ENCODE results near the gene AIG1.
"Not testable (repeated sequence)": the region's sequence is repeated elsewhere in the genome, so short reads cannot be mapped to it uniquely, and the experiment has no call there.

AIG1 gene

DNA sequence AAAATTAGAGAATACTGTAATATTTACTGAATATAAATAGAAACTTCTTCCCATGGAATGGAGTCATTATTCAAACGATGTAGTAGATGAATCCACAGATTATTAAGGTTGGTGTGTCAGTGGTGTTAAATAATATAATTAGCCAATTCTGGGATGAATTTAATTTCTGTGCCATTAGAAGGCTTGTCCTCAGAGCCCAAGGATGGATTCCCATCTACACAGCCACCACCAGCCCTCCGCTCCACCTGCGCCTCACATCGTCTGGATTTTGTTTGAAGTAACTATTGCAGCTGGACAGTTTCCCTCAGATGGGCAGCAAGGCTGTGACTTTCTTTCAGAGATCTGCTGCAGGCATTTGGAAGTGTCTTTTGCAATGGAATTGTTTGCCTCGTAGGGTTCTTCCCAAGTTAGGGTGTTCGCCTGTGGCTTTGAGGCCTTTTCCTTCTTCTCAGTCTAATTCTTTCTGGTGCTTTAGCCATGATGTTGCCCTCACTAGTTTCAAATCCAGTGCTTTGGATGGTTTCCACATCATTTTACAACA is 104.7 kb downstream of the AIG1 start:
- no peak for DNase-seq (ENCODE audit: low spot score)

DNA sequence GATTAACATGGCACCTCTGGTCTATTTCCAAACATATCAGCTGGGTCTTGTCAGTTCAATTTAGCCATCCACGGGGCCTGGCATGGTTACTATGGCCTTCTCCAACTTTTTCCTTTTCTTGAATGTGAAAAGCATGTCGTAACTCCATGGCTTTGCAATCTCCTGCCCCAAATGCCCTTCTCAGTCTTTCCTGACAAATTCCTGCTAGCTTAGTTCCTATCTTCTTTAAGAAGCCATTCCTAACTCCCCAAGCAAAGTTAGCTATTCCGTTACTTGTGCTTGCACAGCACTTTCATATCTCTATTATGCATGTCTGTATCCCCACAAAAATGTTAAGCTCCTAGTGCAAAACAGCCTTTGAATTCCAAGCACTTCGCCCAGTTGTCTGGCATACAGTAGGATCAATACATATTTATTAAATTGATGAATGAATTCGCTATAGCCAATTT is 105.6 kb downstream of the AIG1 start:
- DNase-seq (ENCODE audit: low spot score), result no peak

DNA sequence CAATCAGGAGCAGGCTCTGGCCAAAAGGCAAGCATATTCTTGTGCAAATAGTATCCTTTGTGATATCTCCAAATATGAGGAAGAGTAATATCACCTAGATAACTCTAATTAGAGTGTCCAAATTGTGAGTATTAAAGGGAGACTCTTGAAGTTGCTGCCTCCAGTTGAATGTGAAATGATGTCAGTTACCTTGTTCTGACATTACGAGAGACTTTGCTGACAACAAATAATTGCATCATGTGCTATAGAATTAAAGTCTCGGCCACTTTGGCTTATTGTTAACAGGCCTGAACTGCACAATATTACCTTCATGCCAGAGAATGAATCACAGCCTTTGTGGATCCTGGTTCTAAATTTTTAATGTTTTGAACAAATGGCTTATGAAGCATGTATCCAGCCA is 106.5 kb downstream of the AIG1 start:
- no peak for DNase-seq (ENCODE audit: low spot score)

DNA sequence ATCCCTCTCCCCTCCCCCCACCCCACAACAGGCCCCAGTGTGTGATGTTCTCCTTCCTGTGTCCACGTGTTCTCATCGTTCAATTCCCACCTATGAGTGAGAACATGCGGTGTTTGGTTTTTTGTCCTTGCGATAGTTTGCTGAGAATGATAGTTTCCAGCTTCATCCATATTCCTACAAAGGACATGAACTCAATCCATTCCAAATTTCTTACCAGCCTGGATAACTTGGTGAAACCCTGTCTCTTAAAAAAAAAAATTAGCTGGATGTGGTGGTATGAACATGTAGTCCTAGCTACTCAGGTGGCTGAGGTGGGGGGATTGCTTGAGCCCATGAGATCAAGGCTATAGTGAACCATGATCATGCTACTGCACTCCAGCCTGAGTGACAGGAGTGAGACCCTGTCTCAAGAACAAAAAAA is 107.7 kb downstream of the AIG1 start:
- DNase-seq (ENCODE audit: low spot score), result not testable (repeated sequence)

DNA sequence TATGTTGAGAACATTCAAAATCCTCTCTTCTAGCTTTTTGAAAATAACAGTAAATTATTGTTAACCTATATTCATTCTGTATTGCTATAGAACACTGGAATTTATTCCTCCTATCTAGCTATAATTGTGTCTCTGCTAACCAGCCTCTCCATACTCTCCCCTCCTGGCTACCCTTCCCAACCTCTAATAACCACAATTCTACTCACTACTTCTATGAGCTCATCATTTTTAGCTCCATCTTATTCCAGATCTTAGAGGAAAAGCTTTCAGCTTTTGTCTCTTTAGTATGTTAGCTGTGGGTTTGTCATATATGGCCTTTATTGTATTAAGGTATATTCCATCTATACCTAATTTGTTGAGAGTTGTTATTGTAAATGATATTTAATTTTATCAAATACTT is 108.8 kb downstream of the AIG1 start:
- no peak for DNase-seq (ENCODE audit: low spot score)

DNA sequence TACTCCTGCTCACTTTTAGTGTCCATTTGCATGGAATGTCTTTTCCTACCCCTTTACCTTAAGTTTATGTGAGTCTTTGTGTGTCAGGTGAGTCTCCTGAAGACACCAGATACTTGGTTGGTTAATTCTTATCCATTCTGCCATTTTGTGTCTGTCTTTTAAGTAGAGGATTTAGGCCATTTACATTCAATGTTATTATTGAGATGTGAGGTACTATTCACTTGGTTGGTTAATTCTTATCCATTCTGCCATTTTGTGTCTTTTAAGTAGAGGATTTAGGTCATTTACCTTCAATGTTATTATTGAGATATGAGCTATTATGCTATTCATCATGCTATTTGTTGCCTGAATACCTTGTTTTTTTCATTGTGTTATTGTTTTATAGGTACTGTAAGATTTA is 113.8 kb downstream of the AIG1 start:
- no peak for DNase-seq (ENCODE audit: low spot score)

DNA sequence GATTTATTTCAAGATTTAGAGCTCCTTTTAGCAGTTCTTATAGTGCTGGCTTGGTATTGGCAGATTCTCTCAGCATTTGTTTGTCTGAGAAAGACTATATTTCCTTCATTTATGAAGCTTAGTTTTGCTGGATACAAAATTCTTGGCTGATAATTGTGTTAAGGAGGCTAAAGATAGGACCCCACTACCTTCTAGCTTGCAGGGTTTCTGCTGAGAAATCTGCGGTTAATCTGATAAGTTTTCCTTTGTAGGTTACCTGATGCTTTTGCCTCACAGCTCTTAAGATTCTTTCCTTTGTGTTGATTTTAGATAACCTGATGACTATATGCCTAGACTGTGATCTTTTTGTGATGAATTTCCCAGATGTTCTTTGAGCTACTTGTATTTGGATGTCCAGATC is 114.3 kb downstream of the AIG1 start:
- no peak for DNase-seq (ENCODE audit: low spot score)

DNA sequence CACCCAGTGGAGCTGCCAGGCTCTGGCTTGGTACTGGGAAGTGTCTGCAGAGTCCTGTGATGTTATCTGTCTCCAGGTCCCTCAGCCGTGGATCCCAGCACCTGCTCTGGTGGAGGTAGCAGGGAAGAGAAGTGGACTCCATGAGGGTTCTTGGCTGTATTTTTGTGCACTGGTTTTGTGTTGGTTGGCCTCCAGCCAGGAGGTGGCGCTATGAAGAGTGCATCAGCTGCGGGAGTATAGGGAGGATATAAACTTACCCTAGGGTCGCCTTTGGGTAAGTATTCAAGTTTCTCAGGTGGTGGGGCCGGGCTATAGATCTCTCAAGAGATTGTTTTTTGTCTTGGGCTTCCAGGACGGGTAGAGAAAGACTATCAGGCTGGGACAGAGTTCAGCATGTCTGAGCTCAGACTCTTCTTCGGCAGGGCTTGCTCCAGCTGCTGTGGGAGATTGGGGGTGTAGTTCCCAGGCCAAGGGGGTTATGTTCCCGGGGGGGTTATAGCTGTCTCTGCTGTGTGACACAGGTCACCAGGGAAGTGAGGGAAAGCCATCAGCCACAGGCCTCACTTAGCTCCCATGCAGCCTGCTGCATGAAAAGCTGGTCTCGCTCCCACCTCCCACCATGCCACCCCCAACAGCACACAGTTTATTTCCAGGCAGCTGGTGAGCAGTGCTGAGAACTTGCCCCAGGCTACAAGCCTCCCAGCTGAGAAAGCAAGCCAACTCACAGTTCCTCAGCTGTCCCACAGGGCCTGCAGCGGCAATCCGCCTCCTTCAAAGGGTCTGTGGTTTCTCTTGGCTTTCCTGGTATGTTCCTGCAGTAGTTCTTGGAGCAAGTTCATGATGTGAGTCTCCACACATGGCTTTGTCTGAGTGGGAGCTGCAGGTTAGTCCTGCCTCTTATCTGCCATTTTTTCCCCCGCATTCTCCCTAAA is 115.7 kb downstream of the AIG1 start:
- DNase-seq (ENCODE audit: low spot score), result no peak

DNA sequence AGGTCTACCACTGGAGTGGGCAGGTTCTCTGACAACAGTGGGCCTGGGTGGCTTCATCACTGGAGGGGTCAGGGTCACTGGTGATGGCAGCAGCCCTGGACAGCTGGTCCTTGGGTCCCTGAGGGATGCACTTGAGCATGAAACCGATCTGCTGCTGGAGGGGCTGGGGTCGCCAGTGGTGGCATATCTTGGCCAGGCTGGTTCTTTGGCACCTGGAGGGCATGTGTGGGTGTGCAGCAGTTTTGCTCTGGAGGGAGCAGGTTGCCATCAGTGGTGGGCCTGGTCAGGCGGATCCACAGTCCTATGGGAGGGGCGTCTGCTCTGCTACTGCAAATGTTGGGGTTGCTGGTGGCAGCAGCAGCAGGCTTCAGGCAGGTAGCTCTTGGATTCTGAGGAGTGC is 117.0 kb downstream of the AIG1 start:
- DNase-seq (ENCODE audit: low spot score), result no peak

DNA sequence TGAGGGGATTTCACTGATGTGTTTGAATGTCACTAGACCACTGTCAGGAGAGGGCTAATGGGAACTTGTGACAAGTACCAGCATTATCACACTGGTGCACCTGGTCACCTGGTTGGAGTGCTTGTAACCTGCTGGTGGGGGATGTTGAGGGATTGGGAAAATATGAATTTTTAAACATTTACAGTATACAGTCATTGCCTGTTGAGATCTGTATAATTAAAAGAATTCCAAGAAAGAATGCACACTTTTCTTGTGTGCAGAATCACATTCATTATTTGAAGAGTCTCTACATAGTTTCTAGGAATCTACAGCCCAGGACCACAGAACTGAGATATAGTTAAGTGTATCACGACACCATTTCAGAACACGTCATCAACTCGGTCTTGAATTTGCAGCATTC is 118.4 kb downstream of the AIG1 start:
- DNase-seq (ENCODE audit: low spot score), result no peak

DNA sequence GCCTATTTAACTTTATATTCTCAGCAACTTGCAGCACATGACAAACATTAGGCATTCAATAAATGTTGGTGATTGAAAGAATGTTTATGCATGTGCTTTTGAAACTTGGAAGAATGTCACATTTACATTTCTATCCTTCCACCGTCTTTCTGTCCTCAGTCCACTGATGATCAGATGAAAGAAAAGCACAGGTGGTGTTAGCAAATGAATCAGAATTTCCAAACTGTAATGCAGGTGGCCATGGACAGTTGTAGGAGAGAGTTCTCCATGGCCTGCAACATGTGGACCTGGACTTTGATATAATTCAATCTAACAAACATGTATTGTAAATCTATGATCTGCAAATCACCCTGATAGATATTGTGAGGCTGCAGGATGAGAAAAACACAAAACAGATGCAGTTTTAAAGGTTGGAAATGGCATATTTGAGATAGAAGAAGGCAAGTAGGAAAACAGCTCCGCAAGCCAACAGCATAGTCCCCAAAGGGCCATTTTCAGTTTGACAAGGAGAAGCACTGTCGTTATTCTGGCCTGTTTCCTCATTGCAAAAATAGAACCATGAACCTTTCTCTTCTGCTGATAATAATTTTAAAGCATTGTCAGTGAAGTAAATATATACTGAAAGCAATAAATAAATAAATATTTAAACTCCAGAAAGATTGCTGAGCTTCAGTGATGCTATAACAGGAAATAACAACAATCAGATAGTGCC is 119.4 kb downstream of the AIG1 start:
- DNase-seq (ENCODE audit: low spot score), result no peak

DNA sequence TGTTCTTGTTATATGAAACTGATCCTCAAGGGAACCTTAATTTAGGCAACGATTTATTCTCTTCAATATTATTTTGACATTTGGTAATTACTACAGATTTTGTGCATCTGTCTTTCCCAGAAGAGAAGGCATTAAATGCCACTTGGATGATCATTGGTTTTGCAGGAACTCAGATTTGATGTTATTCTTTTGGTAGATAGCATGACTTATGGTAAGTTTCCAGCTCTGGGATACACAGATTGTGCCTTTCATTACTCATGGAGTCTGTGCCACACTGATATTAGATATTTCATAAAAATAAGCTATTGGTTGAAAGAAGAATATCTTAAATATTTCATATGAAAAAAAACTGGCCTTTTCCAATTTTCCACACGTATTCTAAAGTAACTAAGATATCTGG is 120.1 kb downstream of the AIG1 start:
- no peak for DNase-seq (ENCODE audit: low spot score)

DNA sequence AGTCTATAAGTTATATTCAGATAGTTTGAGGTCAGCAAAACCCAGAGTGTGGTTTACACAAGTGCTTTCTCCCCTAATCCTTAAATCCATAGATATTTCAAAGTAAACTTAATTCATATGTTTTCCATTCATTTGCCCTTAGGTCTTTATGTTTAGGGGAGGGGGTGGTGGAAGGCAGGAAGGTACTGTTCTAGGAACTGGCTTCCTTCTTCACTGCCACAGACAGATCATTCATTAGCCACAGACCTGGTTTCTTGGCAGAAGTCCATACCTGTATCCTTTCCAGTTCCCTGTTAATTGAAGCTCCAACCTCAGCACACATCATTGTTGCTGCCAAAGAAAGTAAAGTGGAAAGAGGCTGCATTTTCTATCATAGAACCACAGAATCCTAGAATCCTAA is 123.0 kb downstream of the AIG1 start:
- DNase-seq (ENCODE audit: low spot score), result no peak

DNA sequence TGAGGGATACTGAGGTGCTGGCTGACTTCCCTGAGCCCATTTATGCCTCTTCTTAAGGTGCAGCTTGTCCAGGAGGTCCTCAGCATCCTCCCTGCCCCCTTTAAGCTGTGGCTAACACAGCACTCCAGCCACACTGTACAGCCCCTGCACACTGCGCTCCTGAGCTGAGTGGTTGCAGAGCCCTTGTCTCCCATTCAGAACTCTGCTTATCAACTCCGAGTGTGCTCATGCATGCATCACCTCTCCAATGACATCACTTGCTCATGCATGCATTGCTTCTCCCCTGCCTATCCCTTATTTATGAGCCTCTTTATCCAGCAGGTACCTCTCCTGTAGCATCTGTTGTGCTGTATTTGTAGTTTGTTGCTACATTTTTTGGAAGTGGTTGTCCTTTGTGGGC is 124.6 kb downstream of the AIG1 start:
- DNase-seq (ENCODE audit: low spot score), result no peak

DNA sequence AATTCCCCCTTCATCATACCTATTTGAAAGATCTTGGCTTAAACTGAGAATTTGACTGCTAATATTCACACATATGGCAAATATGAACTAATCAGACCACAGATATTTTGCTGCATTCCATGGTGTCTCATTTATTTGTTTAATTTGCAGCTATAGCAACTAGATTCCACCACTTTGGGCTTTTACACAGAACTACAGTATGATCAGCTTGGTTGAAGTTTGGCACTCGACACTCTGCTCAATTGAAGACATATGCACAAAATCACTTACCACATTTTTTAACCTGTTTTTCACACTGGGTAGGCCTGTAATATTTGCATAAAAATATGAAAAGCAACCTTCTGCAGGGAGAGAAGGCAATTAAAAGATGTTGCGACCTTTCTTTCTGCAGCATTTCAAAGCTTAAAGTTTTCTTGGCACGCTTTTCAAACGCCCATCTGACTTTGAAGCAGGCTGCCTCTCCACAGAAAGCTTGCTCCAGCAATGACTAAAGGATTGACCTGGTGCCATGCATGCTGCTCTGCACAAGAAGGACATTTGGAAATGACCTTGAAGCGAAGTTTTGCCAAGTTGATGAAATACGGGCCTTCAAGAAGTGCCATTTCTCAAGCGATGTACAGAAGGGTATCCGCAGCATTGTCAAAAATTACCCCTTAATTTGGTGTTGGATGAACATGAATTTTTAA is 126.7 kb downstream of the AIG1 start:
- DNase-seq (ENCODE audit: low spot score), result no peak

DNA sequence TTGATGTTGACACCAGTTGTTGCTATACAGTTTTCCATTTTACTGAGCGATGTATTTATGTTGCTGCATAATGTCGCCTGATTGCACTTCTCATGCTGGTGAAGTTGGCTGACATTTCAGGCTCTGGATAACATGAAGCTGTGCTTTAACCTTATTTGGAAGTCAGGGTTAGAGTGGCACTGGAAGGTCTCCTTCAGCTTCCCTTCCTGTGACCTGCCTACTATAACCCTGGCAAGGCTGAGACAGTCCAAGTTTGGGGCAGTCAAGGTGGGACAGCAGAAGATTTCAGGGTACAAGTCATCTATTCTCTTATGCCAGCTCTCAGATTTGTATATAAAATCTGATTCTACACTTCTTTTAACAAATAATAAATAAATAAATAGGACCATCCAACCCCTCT is 127.6 kb downstream of the AIG1 start:
- no peak for DNase-seq (ENCODE audit: low spot score)

DNA sequence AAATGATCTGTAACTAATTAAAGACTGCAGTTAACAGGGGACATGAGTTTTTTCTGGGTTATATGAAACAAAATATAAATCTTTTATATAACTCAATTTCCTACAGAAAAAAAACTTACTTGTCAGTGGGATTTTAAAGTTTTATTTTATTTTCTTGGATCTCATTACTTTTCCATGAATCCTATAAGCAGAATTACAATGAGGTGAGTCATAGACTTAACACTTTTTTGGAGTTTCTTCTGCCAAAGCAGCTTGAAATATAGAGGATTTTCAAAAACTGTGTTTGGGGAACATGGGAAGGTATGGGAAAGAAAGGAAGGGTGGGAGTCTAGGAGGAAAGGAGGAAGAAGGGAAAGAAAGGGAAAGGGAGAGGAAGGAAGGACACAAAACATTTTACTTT is 130.7 kb downstream of the AIG1 start:
- no peak for DNase-seq (ENCODE audit: low spot score)

DNA sequence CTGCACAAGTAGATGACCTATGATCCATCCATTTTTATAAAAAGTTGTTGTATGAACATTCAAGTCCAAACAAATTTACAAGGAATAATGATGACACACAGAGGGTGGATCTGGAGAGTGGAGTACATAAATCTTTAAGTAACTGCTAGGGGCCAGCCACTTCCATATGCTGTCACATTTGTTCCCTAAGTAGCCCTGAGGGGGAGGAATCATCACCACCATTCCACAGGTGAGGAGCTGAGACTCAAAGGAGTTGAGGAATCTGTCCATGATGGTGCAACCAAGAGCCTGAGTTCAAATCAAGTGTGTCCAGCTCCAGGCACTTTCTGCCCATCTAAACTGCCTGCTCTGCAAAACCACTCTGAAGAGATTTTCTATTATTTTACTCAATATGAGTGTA is 132.1 kb downstream of the AIG1 start:
- no peak for DNase-seq (ENCODE audit: low spot score)

DNA sequence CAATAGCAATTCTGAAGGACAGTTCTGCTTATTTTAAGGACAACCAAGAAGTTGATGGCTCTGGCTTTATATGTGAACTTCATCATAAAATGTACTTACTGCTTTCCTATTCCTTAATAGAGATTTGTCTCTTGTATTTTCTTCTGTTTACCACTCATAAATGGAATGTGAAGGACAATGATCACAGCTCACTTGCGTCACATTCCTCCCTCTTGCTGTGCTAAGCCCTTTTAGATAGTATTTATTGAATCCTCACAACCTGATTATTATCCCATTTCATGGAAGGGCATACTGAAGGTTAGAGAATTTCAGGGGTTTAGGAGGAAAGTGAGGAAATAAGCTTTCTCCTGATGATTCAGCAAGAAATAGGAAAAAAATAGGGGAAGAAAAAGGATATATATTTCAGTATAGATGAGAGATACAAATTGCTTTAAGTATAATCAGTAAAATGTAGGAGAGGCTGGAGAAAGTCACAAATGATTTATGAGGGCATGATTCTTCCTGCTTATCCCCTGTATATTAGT is 132.9 kb downstream of the AIG1 start:
- no peak for DNase-seq (ENCODE audit: low spot score)

DNA sequence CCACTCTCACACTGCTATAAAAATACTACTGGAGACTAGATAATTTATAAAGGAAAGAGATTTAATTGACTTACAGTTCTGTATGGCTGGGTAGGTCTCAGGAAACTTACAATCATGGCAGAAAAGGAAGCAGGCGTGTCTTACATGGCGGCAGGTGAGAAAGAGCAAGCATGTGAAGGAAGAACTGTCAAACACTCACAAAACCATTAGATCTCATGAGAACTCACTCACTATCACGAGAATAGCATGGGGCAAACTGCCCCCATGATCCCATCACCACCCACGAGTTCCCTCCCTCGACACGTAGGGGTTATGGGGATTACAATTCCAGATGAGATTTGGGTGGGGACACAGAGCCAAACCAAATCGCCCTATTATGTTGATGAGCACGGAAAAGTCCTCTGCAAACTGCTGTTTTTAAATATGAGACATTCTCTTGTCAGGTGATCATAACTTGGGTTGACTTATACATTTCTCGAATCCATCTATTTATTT is 133.5 kb downstream of the AIG1 start:
- DNase-seq (ENCODE audit: low spot score), result no peak

DNA sequence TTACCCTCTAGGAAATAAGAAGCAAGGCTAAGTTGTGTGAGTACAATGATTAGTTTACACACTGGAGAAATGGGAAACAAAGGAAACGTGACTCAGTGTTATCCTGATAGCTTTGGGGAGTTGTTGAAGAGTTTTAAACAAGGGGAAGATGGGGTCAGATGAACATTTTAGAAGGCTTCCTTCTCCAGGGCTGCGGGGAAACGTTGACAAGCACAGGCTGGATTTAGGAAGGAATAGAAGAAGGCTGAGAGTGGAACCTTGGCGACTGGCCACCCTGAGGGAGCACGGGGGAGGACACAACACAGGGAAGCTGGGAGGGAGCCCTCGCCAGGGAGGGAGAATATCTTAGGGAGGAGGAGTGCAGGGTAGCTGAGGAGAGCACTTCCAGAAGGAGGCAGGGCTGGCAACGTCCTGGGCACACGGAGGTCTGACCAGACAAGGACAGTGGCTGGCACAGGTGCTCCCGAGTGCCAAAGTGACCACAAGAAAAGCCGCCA is 134.7 kb downstream of the AIG1 start:
- no peak for DNase-seq (ENCODE audit: low spot score)

Measured in hematopoietic multipotent progenitor cell treated with erythropoietin and hydrocortisone succinate and interleukin-3 and kit ligand, for 15 days (in vitro differentiated cells).